ENCODE results near the gene C19orf67.

DNA sequence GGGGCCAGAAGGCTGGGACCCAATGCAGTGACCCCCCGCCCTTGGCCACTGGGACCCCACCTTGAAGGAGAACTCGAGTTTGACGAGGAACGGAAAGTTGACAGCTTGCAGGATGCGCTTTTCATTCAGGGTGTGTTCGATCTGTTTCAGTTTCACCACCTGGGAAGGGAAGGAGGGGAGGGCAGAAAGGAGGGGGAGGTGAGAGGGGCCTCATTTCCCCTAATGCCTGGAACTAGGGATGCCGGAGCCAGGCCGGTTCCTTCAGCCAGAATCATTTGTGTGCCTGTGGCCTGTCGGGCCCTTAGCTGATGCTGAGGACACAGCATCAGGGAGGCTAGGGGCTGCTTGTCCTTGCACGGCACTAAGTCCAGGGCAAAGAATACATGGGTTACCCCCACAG, 17.2 kb upstream of the C19orf67 start:
- TF ChIP-seq POLR2AphosphoS5 (IDR thresholded peaks at IDR 0.05; ENCODE audit: low read depth) (no peak), CTCF (conservative IDR thresholded peaks at IDR 0.05; ENCODE audit: low read depth in 2 of 2) (no peak), EZH2 (IDR thresholded peaks at IDR 0.05; ENCODE audit: low read depth, unreplicated experiment) (no peak), CREB1 (CRISPR knock-in tag; IDR thresholded peaks at IDR 0.05; ENCODE audit: low read depth) (no peak)
